GM19372 (cell line): ENCODE results near the gene PHACTR3.

ENCODE experiments used
- ATAC-seq: cut with Tn5 transposase; IDR thresholded peaks from one replicate; pipeline ENCODE4 v1.9.1; 2021; ENCODE audit warnings: mild to moderate bottlenecking, low read depth, moderate library complexity; ENCODE audit not compliant: unreplicated experiment

Gene PHACTR3

DNA sequence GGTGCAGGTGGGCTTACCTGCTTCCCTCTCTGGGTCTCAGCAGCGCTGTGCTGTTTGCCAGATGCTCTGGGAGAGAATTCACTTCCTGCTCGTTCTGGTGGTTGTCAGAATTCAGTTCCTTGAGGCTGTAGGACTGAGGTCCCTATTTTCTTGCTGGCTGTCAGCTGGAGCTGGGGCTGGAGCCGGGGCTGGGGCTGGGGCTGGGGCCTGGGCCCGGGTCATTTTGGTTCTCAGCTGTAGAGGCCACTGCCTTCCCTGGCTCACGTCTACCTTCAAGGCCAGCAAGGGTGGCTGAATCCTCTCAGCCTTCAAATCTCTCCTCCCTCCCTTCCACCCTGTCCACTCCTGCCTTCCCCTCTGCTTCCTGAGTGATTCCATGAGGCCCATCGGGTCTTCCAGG lies 16.8 kb upstream of the PHACTR3 start:
- ATAC-seq = no peak

DNA sequence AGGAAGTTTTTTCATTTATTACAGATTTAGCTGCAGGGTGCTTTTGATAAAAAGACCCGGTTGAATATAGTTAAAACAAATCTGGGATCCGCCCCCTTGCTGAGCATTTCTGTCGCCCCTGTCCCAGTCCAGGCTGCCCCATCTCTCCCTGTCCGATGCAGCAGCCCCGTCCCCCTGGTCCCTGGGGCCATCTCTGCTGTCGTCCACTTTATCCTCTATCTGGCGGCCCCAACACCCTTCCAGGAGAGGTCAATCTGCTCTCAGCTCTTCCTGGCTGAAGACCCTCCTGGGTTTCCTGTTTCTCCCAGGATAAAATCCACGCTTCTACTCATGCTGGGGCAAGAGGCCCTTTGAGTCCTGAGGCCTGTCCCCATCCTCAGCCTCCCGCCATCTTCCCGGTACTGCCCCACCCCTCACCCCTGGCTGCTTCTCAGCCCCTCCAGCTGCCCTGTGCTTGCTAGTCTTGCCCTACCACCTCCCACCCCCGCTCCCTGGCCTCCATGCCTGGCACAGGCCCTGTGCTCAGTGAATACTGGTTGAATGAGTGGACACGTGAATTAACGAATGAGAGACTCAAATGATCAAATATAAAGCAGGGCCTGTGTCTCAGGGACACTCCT lies 16.0 kb upstream of the PHACTR3 start:
- no peak for ATAC-seq

DNA sequence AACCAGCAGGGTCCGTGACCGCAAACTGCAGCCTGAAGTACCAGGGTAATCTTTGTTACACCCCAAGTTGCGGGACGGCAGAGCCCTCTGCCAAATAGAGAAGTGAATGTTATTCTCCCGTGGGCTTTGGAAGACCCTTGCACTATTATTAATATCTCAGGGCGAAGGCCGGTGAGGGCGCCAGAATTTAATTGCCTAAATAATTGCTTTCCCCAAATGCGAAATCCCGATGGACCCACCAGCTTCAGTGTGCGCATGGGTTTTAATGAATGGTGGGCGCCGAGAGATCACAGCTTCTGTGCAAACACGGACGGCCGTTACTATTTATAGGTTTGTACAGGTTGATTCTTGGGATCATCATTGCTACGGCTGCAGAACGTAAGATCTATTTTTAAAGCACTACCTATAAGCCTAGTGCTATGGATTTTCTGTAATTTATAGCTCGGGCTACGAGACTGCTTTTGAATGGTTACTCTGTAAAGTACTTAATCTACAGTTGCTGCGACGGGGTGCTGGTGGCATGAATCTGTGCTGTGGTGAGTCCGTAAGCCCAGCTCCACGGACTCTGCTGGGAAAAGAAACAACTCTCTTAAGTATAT lies 15.2 kb upstream of the PHACTR3 start:
- ATAC-seq = no peak

DNA sequence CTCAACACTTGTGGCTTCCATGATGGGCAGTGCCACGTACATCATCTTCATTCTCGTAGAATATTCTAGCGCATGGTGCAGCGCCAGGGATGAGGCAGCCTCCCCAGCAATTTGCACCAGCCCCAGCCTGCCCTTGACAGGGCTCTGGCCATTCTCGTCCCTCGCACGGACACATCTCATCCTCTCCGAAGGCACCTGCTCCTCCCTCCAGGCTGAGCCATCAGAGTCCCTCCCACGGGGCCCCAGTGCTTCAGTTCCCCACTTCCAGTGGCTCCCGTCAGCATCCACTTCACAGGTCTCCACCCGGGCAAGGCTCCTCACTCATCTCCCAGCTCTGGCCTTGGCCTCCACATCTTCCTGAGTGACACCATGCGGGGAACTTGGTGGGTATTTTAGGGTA lies 13.3 kb upstream of the PHACTR3 start:
- no peak for ATAC-seq

DNA sequence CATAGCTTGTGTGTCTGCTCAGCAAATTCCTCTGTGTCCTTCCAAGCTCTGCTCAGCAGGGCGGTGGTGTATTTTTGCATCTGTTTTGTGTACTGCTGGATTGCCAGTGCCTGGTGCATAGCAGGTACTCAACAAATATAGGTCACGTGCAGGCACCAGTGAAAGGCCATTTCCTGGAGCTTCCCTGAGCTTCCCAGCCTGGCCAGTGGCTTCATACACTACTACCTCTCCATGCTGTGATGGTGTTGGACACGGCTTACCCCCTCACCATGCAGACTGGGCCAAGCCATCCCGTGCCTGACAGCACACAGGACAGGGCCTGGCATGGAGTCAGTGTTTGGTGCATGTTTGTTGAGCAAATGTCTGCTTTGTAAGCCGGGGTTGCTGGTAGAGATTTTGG lies 7.7 kb upstream of the PHACTR3 start:
- ATAC-seq = no peak

DNA sequence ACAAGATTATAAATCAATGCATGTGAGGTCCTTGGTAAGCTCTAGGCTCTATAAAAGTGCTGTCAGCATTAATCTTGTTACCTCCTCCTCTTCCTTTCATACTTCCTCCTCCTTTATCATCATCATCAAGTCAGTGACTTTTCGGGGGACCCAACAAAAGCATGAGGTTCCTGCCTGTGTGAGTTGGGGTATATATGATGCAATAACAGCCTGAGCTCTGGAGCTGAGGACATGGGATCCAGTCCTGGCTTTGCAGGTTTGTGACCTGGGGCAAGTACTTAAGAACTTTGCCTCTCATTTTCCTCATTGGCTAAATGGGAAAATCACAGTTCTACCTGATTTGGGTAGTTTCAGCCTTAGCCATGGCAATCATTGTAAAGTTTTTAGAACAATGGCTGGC lies 7.1 kb upstream of the PHACTR3 start:
- ATAC-seq = no peak

DNA sequence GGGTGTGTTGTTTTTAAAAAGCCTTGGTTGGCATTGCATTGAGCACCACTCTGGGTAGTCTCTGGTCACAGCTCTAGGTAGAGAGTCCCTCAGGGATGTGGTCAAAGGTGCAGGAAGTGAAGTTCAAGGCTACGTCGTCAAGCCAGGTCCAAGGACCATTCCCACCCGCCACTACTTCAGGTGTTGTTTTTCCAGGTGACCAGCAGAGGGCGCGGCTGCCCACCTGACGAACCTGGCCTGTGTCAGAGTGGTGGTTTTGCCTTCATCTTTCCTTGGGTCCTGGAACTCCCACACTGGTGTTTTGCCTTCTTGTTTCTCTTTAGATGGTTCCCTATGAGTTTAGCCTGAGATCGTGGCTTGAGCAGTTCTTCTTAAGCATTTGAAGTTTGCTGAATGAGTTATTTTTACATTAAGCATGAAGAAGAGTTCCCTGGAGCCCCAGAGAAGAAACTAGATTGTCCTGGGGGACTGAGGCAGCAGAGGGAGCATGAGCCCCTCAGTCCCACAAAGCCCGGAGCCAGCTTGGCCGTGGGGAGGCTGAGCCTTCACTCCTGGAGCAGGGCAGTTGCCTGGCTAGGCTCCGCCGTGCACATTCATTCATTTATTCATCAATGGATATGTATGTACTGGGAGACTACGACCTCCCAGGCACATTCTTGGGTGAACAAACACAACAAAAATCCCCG lies 5.6 kb upstream of the PHACTR3 start:
- no peak for ATAC-seq

DNA sequence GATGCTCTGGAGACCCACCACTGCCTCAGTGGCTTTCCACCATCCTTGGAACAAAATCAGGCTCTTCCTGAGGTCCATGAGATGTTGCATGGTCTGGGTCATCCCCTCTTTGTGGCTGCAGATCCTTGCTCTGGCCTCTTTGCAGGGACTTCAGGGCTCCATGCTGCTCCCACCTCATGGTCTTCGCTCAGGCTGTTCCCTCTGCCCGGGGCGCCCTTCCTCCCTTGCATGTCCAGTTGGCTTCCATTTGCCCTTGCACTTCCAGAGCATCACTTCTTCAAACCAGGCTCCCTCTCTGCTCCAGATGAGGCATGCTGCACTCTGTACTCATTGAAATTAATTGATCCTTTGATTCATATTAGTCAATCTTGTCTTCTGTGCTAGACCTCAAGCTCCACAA lies 4.4 kb upstream of the PHACTR3 start:
- ATAC-seq = no peak

DNA sequence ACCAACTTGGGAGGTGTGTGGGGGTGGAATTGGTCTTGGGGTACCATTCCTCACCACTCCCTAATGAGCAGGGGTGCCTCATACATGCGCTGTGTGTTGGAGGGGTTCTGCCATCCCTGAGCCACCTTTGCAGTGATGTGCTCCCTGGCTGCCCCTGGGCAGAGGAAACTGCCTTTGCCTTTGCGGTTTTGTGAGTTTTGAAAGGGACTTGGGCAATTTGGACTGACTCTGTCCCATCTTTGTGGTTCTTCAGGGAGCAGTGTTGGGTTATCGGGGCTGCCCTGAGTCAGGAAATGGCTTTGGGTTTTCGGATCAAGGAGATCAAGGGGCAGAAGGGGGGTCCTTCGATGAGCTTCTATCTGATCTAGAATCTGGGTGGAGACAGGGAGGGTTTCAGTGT lies 3.9 kb upstream of the PHACTR3 start:
- no peak for ATAC-seq

DNA sequence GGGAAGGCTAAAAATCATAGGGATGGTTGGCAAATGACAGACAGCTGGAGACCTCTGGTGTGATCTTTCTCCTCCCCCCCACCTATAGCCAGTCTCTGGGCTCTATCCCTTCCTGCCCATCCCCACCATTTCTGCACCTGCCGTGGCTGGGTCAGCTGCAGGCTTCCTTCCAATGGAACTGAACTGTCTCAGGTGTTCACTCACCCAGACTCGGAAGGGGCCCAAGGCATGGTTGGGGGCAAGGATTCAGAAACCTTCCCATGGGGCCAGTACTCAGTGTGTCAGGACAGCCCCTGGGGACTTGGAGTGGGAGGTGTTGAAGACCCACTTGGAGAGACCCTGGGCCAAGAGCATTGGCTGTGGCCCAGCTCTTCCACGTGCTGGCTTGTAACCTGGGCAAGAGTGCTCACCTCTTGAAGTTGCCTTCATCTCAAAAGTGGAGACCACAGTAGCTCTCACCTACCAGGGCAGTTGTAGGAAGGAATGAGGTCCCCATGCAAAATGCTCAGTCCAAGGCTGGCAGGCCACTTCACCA lies 1.7 kb upstream of the PHACTR3 start:
- ATAC-seq = no peak

DNA sequence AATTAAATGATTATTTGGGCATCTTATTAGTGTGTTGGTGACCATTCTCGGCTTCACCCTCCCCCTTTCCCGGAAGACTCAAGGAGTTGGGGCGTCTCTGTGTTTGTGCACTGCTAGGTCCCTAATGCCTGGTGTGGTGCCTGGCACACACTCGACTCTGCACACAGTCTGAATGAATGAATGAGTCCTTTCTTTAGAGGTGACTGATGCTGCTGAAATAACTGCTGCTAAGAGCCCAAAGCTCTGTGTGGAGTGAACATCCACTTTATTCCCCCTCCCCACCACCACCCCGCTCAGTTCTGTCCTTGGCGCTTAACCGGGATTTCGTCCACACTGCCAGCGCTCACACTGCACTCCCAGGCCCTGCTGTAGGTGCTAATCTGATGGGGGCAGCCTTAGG lies 1.2 kb upstream of the PHACTR3 start:
- ATAC-seq = no peak

DNA sequence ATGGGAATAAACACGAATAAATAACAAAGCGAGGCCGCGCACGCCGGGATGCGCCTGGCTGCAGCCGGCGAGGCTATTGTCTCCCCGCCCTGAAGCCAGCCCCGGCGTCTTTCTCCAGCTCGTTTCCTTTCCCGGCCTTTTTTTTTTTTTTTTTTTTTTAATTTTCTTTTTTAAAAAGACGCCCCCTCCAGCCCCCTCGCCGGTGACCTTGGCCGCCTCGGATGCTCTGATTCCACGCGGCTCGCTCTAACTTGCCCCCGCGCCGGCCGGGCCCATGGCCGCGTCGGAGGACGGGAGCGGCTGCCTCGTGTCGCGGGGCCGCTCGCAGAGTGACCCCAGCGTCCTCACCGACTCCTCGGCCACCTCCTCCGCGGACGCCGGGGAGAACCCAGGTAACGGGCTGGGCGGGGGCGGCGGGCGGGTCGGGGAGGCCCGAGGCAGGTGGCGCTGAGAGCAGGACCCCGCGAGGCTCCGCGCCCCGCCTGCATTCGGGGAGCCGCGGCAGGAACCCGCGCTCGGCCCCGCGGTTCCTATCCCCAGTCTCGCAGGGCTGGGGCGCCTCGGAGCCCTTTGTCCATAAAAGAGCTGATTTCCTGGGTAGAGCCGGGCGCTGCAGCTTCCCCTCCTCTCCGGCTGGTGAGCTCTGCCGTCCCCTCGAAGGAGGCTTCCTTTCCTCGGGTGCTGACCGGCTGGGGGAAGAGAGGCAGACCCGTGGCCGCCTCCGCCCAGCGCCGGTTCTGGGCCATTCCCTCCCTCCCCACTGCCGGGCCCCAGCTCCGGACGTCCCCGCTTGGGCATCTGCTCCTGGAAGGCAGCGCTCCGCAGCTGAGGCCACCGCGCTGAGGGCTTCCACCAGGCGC lies 631 bp downstream of the PHACTR3 start:
- ATAC-seq = no peak

DNA sequence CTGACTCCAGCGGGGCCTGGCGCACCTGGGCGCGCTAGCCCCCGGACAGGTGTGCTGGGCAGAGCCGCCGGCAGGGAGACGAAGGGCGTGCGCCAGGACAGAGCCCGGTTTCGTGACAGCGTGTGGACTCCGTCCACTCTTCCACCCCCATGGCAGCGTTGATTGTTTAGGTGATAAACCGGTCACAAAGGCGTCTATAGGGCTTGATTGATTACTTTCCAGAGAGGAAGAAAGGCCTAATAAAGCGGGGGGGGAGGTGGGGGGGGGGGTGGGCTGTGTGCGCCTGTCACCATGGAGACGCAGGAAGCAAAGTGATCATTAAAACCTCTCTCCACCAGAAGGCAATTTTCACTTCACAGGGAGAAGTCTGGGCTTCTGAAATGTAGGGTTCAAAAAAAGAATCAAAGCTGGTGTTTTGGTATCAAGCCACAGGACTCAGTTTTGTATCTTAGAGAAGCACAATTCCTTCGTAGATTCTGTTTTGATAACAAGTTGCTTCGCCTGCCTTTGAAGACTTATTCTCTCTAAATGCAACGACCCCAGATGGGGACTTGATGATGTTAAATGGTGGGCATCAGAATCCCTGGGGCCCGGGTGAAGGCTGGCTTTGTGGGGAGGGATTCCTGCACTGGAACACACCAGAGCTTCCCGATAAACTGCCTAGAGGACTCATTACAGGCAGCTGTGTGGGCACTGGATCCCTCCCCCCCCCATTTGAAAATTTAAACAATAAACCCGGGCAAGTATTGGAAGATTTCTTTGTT lies 1.4 kb downstream of the PHACTR3 start:
- ATAC-seq = no peak

DNA sequence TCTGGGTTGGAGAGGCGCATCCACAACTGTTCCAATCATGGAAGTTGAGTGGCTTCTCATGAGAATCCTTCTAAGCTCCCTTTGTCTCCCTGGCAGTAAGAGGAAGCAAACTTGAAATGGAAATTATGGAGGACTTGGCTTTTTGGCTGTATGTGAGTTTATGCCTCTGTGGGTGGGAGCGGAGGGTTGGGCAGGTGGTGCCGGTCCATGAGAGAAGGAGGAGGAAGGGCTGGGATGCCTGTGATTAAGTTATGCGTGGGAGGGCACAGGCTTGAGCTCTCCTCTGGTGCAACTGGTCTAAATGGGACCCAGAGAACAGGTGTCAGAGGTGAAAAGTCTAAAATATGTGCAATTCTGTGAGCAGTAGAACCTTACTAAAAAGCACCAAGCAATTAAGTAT lies 2.2 kb downstream of the PHACTR3 start:
- ATAC-seq = no peak

DNA sequence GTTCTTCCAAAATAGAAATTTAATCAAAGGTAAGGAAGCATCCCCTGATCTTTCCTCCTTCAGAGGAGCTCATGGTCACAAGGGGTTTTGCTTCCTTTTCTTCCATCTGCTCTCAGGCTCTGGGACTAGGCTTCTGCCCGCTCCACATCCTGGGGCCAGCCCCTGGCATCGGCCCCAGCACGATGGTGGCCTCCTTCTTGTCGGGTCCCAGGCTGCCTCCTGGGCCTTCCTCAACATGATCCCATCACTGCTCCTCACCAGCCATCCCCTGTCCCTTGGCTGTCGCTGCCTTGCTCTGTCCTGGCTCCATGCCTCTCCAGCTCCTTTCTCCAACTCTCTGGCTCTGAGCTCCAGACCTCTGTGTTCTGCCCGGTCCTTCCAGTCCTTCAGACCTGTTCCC lies 4.1 kb downstream of the PHACTR3 start:
- no peak for ATAC-seq

DNA sequence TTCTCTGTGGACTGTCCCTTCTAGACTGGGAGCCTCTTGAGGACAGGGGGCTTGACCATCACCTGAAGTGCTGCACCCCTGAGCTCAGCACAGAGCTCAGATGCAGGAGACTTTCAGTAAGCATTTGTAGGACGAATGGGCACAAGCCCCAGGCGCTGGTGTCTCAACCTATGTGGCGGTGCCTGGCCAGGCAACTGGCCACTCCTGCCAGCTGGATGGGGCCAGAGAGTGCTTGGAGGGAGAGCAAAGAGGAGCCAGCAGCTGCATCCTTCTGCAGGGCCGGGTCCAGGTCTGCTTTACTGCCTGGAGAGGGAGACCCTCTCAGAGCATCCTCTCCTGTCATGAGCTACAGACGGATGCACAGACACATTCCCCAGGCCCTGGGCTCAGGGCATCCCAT lies 4.5 kb downstream of the PHACTR3 start:
- ATAC-seq = no peak

DNA sequence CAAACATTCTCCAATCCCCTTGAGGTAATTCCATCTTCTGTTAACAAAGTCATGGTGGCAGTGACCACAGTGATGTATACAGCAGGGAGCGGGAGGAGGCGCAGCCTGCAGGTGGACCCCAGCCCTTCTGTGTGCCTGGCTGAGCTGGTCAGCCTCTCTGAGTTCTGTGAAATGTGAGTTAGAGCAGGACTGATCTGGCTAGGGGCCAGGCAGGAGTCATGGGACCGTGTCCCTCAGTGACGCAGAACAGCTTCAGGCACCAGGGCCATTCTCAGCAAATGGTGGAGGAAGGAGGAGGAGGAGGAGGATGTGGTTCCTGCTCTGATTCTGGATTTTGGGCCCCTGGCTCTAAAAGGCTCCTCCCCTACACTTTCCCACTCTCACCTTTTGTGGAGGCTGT lies 6.9 kb downstream of the PHACTR3 start:
- ATAC-seq = no peak

DNA sequence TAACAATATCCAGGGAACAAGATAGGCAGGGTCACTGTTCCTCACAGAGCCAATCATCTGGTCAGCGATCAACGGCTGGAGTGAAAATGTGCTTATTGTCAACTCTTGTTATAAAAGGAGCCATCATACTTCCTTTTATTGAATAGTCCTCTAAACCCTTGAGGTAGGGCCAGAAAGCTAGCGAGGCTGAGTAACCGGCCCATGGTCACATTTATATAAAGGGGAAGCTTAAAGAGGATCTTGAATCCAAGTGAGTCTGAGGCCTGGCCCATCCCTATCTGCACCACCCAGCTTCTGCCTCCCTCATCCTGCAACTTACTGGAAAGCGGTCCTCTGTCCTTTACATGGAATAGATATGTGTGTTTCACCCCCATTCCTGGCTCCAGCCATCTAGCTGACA lies 9.5 kb downstream of the PHACTR3 start:
- ATAC-seq = no peak

DNA sequence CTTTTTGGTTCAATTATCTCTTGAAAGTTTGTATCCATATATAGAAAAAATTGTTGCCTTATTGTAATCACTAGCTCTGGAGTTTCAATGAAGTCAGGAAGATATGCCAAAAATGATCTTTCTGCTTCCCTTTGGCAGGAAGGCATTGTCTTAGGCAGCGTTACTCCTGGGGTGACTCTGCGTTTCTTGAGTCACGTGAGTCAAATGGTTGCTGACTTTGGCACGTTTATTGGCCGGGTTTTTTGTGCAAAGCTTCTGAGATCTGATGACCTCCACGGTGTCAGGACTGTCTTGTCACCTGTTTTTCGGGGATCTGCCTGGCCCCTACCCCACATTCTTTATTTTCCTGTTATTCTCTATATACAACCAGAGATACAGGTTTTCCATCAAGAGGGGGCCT lies 10.4 kb downstream of the PHACTR3 start:
- no peak for ATAC-seq

DNA sequence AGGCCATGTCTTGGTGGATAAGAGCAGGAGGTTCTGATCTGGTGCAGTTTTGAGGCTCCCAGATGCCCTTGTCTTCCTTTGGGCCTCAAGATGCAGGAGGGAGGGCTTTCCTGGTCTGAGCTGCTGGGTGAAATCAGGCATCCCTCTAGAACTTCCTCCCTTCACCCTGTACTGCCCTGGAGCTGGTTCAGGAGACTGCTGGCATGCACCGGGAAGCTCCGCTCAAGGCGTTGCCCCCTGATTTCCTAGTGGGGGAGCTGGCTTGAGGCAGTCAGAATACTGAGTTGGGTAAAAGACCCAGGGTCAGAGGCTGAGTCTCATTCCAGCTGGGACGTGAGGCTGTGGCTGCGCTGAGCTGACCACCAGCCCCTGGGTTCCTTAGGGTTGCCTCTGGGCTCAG lies 12.0 kb downstream of the PHACTR3 start:
- ATAC-seq = no peak
